Transverse colon (tissue), 4 donors: ENCODE data around the gene CNOT10. TPM values are rescaled to one million over a fixed set of nuclear protein-coding genes. Genes with fewer than 3 reads are reported as not detected.
A peak's percentile ranks its signal among the peaks of the same experiment; 100 is the strongest.
"Not testable (repeated sequence)": the region's sequence is repeated elsewhere in the genome, so short reads cannot be mapped to it uniquely, and the experiment has no call there.

Experiments used
- DNase-seq: peaks from one replicate; pipeline ENCODE4 v3.0.0-alpha.2; 2019
- H3K27ac ChIP-seq, 4 donors: fragments of 200-600 bp; sonication (generic); 2 replicates each; pipeline ENCODE4 v1.5.1; 2016 to 2018; ENCODE audit warnings: inconsistent platforms in 4 of 4
- H3K27me3 ChIP-seq: fragments of 200-600 bp; sonication (generic); 2 replicates; pipeline ENCODE4 v1.5.1; 2017; ENCODE audit warnings: inconsistent platforms
- H3K36me3 ChIP-seq, 4 donors: fragments of 200-600 bp; sonication (generic); 2 replicates each; pipeline ENCODE4 v1.5.1; 2017 to 2019; ENCODE audit warnings: inconsistent platforms in 4 of 4
- H3K4me1 ChIP-seq, 4 donors: fragments of 200-600 bp; sonication (generic); 2 replicates each; pipeline ENCODE4 v1.5.1; 2017 to 2020; ENCODE audit warnings: inconsistent platforms in 4 of 4
- H3K4me3 ChIP-seq, 4 donors: fragments of 200-600 bp; sonication (generic); 1 replicate in 1 of 4; 2 replicates in 3 of 4; pipeline versions ENCODE4 v1.5.1 to v1.6.1; 2017 to 2019; ENCODE audit warnings: inconsistent platforms in 4 of 4
- H3K9me3 ChIP-seq, 2 donors: fragments of 200-600 bp; sonication (generic); 2 replicates each; pipeline ENCODE4 v1.5.1; 2017 to 2019; ENCODE audit warnings: inconsistent platforms in 2 of 2
- CTCF ChIP-seq, 5 experiments: fragments of 200-600 bp in 3 of 5; fragments of 450-650 bp in 2 of 5; sonication (generic) in 3 of 5; IDR thresholded peaks; 1 replicate in 2 of 5; 2 replicates in 3 of 5; pipeline ENCODE4 v1.5.1; 2016 to 2017; ENCODE audit warnings: antibody characterized with exemption in 5 of 5, inconsistent platforms in 3 of 5, mild to moderate bottlenecking in 2 of 5, moderate library complexity in 1 of 5
- EP300 ChIP-seq: sonication (generic); formaldehyde crosslinking; IDR thresholded peaks from one replicate; pipeline ENCODE4 v1.6.1; 2017; ENCODE audit warnings: antibody characterized with exemption, low read depth
- POLR2A ChIP-seq: fragments of 450-650 bp; IDR thresholded peaks from one replicate; pipeline ENCODE4 v1.6.1; 2016; ENCODE audit warnings: antibody characterized with exemption, mild to moderate bottlenecking, moderate library complexity
- POLR2AphosphoS5 ChIP-seq, 3 donors: sonication (generic); formaldehyde crosslinking; IDR thresholded peaks; one replicate each; pipeline ENCODE4 v1.6.1; 2016; ENCODE audit warnings: antibody characterized with exemption in 3 of 3
- WGBS, 2 donors: methylation state at CpG; one replicate each; pipeline ENCODE4 v1.1.5; 2018; ENCODE audit warnings: low coverage in 1 of 2; 5-methylcytosine and 5-hydroxymethylcytosine counted together
- in situ Hi-C, 4 donors: fragments of 200-750 bp; cut with MboI; loops; one replicate each; pipeline versions ENCODE4 v1.15.0 to v1.15.1; 2017; ENCODE audit warnings: low sequenced_read_pairs in 3 of 4, low pct_ligation_motif_present in 1 of 4, low pct_unique_long_range_greater_than_20kb in 1 of 4
- intact Hi-C: fragments of 100-400 bp; cut with DNase I; formaldehyde crosslinking; loops from one replicate; pipeline ENCODE4 v1.15.1; 2023; ENCODE audit warnings: low total_unique reads
- total RNA-seq, 4 donors: library from RNA; depleted of rRNA; stranded (reverse); fragments of >200 nt; gene quantifications; one replicate each; pipeline ENCODE4 v1.1.0, GENCODE V29; 2016

CNOT10 gene
- total RNA-seq, 4 donors from 2014 or later: 13.8 to 34.6 (median 25.2) TPM

- Histone ChIP-seq H3K27ac (no peak overlapping the region), H3K4me3 (no peak overlapping the region), H3K27me3 (no peaks in the 10 kb centered on the region), H3K36me3 (peaks cover 0 to 25% (median 12%) of the 10 kb centered on the region in 4 donors), H3K4me1 (no peaks in the 10 kb centered on the region), H3K9me3 (no peaks in the 10 kb centered on the region)
- intact Hi-C loops (no loop called here), in situ Hi-C loops (loop anchor here in 2 of 4 donors (25.0 kb wide), 2 partner anchors 187 to 212 kb away; no protein-coding TSS in a partner anchor)
- no peak for DNase-seq
- TF ChIP-seq POLR2A (no peak), EP300 (no peak), POLR2AphosphoS5 (IDR thresholded peaks at IDR 0.05) (no peak), CTCF (IDR thresholded peaks at IDR 0.05) (no peak)
Measured at GRCh38 chr3:32725721-32726120, 40.7 kb downstream of the CNOT10 start.

GRCh38 chr3:32733631-32734229 is 48.7 kb downstream of the CNOT10 start:
- Histone ChIP-seq H3K36me3 (peaks cover 0 to 14% (median 7%) of the 10 kb centered on the region in 4 donors), H3K4me1 (no peaks in the 10 kb centered on the region), H3K9me3 (no peaks in the 10 kb centered on the region), H3K27me3 (no peaks in the 10 kb centered on the region), H3K4me3 (no peak overlapping the region), H3K27ac (no peak overlapping the region)
- DNase-seq: no peak
- in situ Hi-C loops (loop anchor here in 2 of 4 donors (25.0 kb wide), 2 partner anchors 179 to 204 kb away; no protein-coding TSS in a partner anchor), intact Hi-C loops (no loop called here)
- TF ChIP-seq EP300: no peak
- no peak for TF ChIP-seq POLR2A
- TF ChIP-seq POLR2AphosphoS5 (IDR thresholded peaks at IDR 0.05): no peak
- TF ChIP-seq CTCF (IDR thresholded peaks at IDR 0.05): peak in 4 of 5 experiments; percentile 34 to 49 (median 42)

- Histone ChIP-seq H3K4me3 (no peak overlapping the region), H3K36me3 (peaks cover 0 to 22% (median 11%) of the 10 kb centered on the region in 4 donors), H3K9me3 (no peaks in the 10 kb centered on the region), H3K27ac (no peak overlapping the region), H3K4me1 (no peaks in the 10 kb centered on the region), H3K27me3 (no peaks in the 10 kb centered on the region)
- no peak for TF ChIP-seq CTCF (IDR thresholded peaks at IDR 0.05)
- TF ChIP-seq POLR2A: no peak
- no peak for TF ChIP-seq POLR2AphosphoS5 (IDR thresholded peaks at IDR 0.05)
- TF ChIP-seq EP300: no peak
- in situ Hi-C loops: loop anchor here in 2 of 4 donors (25.0 kb wide), 2 partner anchors 178 to 203 kb away; no protein-coding TSS in a partner anchor
- DNase-seq: no peak
- WGBS, 2 donors: 97 to 98% methylated on average over 3 of the region's 3 CpGs
- intact Hi-C loops: no loop called here
Measured at GRCh38 chr3:32734756-32735155, 49.8 kb downstream of the CNOT10 start.

- 61 to 66% methylated on average over 3 to 6 of the region's 6 CpGs for WGBS, 2 donors
- H3K27ac ChIP-seq: peak overlapping the region; percentile 34 to 56 (median 46)
- H3K4me1 ChIP-seq, H3K4me3 ChIP-seq, intact Hi-C loops, H3K27me3 ChIP-seq, DNase-seq, H3K9me3 ChIP-seq: not testable (repeated sequence)
- in situ Hi-C loops: loop anchor here in 2 of 4 donors (25.0 kb wide), 2 partner anchors 169 to 194 kb away; no protein-coding TSS in a partner anchor
- H3K36me3 ChIP-seq: peaks cover 0 to 20% (median 5%) of the 10 kb centered on the region in 4 donors
Measured at GRCh38 chr3:32743470-32743869, 58.5 kb downstream of the CNOT10 start.

DNA sequence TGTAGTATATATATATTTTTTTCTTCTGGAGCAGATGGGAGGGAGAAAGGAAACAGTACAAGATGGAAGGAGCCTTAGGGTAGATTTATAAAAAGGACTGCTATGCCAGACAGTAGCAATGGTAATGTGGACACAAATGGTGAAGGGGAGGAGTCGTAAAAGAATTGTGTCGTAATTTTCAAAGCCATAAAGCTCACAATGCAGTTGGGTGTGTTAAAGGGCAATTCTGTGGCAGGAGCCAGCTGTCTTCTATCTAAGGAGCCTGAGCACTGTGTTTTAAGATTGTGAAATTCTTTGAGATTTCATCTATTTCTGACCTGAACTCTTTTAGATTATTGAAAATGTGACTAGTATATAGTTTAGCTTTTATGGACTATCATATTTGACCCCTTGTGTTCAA is 58.9 kb downstream of the CNOT10 start:
- peak overlapping the region; percentile 34 to 56 (median 46) for H3K27ac ChIP-seq
- H3K4me1 ChIP-seq: peaks cover 0 to 5% (median 3%) of the 10 kb centered on the region in 4 donors
- H3K9me3 ChIP-seq: no peaks in the 10 kb centered on the region
- TF ChIP-seq EP300 (no peak), POLR2AphosphoS5 (IDR thresholded peaks at IDR 0.05) (no peak), CTCF (IDR thresholded peaks at IDR 0.05) (no peak), POLR2A (no peak)
- H3K27me3 ChIP-seq: no peaks in the 10 kb centered on the region
- WGBS, 2 donors: 43 to 46% methylated on average over 2 of the region's 2 CpGs
- peaks cover 0 to 18% (median 5%) of the 10 kb centered on the region in 4 donors for H3K36me3 ChIP-seq
- peak; percentile 19 for DNase-seq
- H3K4me3 ChIP-seq: no peak overlapping the region
- in situ Hi-C loops: loop anchor here in 2 of 4 donors (25.0 kb wide), 2 partner anchors 168 to 193 kb away; no protein-coding TSS in a partner anchor
- intact Hi-C loops: no loop called here
